Smooth muscle cell (in vitro differentiated cells): ENCODE data around the gene PIGZ. TPM values are rescaled to one million over a fixed set of nuclear protein-coding genes. Genes with fewer than 3 reads are reported as not detected.

Experiments used
- DNase-seq: peaks from one replicate; lab custom pipeline; 2025; ENCODE audit not compliant: unreplicated experiment; lab: John Stamatoyannopoulos, UW
- H2AFZ ChIP-seq: fragments of 200-600 bp; sonication (generic); 2 replicates; pipeline ENCODE4 v1.6.0; 2016; ENCODE audit warnings: antibody characterized with exemption, low read depth, mild to moderate bottlenecking
- H3F3A ChIP-seq: fragments of 200-600 bp; sonication (generic); 2 replicates; pipeline ENCODE4 v1.6.0; 2017; ENCODE audit warnings: antibody characterized with exemption, low read depth
- H3K27ac ChIP-seq: fragments of 200-600 bp; sonication (generic); 2 replicates; pipeline ENCODE4 v1.5.1; 2016; ENCODE audit warnings: low read depth, mild to moderate bottlenecking
- H3K27me3 ChIP-seq: fragments of 200-600 bp; sonication (generic); 2 replicates; pipeline ENCODE4 v1.6.1; 2016; ENCODE audit warnings: low read depth, mild to moderate bottlenecking
- H3K36me3 ChIP-seq: fragments of 200-600 bp; sonication (generic); 2 replicates; pipeline ENCODE4 v1.5.1; 2016; ENCODE audit warnings: low read depth
- H3K4me1 ChIP-seq: fragments of 200-600 bp; sonication (generic); 2 replicates; pipeline ENCODE4 v1.5.1; 2016; ENCODE audit warnings: low read depth
- H3K4me2 ChIP-seq: fragments of 200-600 bp; sonication (generic); 2 replicates; pipeline ENCODE4 v1.6.0; 2016; ENCODE audit warnings: mild to moderate bottlenecking
- H3K4me3 ChIP-seq: fragments of 200-600 bp; sonication (generic); 2 replicates; pipeline ENCODE4 v1.5.1; 2016; ENCODE audit warnings: mild to moderate bottlenecking
- H3K79me2 ChIP-seq: fragments of 200-600 bp; sonication (generic); 2 replicates; pipeline ENCODE4 v1.6.0; 2016; ENCODE audit warnings: low read depth, mild to moderate bottlenecking
- H3K9ac ChIP-seq: fragments of 200-600 bp; sonication (generic); 2 replicates; pipeline ENCODE4 v1.6.0; 2016; ENCODE audit warnings: low read depth
- H3K9me3 ChIP-seq: fragments of 200-600 bp; sonication (generic); replicated peaks from 2 replicates; pipeline ENCODE4 v1.5.1; 2016; ENCODE audit warnings: low read depth
- H4K20me1 ChIP-seq: fragments of 200-600 bp; sonication (generic); 2 replicates; pipeline ENCODE4 v1.6.0; 2016; ENCODE audit warnings: low read depth
- CTCF ChIP-seq: fragments of 200-600 bp; sonication (generic); IDR thresholded peaks from 2 replicates; pipeline ENCODE4 v1.5.1; 2017; ENCODE audit warnings: borderline replicate concordance, mild to moderate bottlenecking, antibody characterized with exemption; ENCODE audit not compliant: insufficient read depth, poor library complexity, severe bottlenecking
- WGBS: methylation state at CpG from one replicate; pipeline ENCODE4 v1.1.7; 2016; ENCODE audit warnings: low lambda C conversion rate; 5-methylcytosine and 5-hydroxymethylcytosine counted together
- polyA plus RNA-seq: library from polyadenylated mRNA; unstranded; fragments of >200 nt; fragmentation: Nextera tagmentation; extraction: Ambion mirVana; gene quantifications from 2 replicates; pipeline ENCODE4 v1.2.1, GENCODE V29; 2016
- total RNA-seq: library from RNA; depleted of rRNA; stranded (reverse); fragments of >200 nt; gene quantifications from 2 replicates; pipeline ENCODE4 v1.2.3, GENCODE V29; 2014

Gene PIGZ
- total and polyA plus RNA-seq, 2 experiments from 2014 or later = 2.6 to 3.0 TPM

GRCh38 chr3:196962930-196963630 lies 5.6 kb downstream of the PIGZ start:
- WGBS = 89% methylated on average over 10 of the region's 10 CpGs
- H3K4me2 ChIP-seq = no peak overlapping the region

GRCh38 chr3:196962108-196962929 lies 6.3 kb downstream of the PIGZ start:
- no peak overlapping the region for H3K27ac ChIP-seq
- DNase-seq = no peak

More at GRCh38 chr3:196962930-196963630, 5.6 kb downstream of the PIGZ start:
- H3K9ac ChIP-seq = no peak overlapping the region
- H3K4me1 ChIP-seq = no peaks in the 10 kb centered on the region
- no peak overlapping the region for H2AFZ ChIP-seq
- H3K36me3 ChIP-seq = no peaks in the 10 kb centered on the region
- TF ChIP-seq CTCF = no peak
- H3K4me3 ChIP-seq = no peak overlapping the region
- no peak for DNase-seq
- no peaks in the 10 kb centered on the region for H3K9me3 ChIP-seq
- H3K79me2 ChIP-seq = no peaks in the 10 kb centered on the region
- no peak overlapping the region for H3K27ac ChIP-seq
- no peaks in the 10 kb centered on the region for H3F3A ChIP-seq
- no peaks in the 10 kb centered on the region for H4K20me1 ChIP-seq
- H3K27me3 ChIP-seq = peaks cover 40% of the 10 kb centered on the region

GRCh38 chr3:196954832-196955231 lies 13.8 kb downstream of the PIGZ start:
- Histone ChIP-seq H3K4me1 (no peaks in the 10 kb centered on the region), H3K27ac (no peak overlapping the region), H3K4me2 (no peak overlapping the region), H3K9ac (no peak overlapping the region), H3K79me2 (no peaks in the 10 kb centered on the region), H4K20me1 (no peaks in the 10 kb centered on the region), H3K27me3 (peaks cover 10% of the 10 kb centered on the region), H2AFZ (no peak overlapping the region), H3K36me3 (no peaks in the 10 kb centered on the region), H3K9me3 (no peaks in the 10 kb centered on the region), H3K4me3 (no peak overlapping the region), H3F3A (no peaks in the 10 kb centered on the region)
- 86% methylated on average over 7 of the region's 7 CpGs for WGBS
- no peak for DNase-seq
- no peak for TF ChIP-seq CTCF

More at GRCh38 chr3:196962108-196962929, 6.3 kb downstream of the PIGZ start:
- Histone ChIP-seq H3K79me2 (no peaks in the 10 kb centered on the region), H3K9ac (no peak overlapping the region), H3K27me3 (peaks cover 32% of the 10 kb centered on the region), H3K4me2 (no peak overlapping the region), H3K4me3 (no peak overlapping the region), H3F3A (no peaks in the 10 kb centered on the region), H3K4me1 (no peaks in the 10 kb centered on the region), H4K20me1 (no peaks in the 10 kb centered on the region), H3K36me3 (no peaks in the 10 kb centered on the region), H2AFZ (no peak overlapping the region), H3K9me3 (no peaks in the 10 kb centered on the region)
- WGBS = 85% methylated on average over 9 of the region's 9 CpGs
- no peak for TF ChIP-seq CTCF
